SU-DHL-6 (cell line): ENCODE results near the gene GAPDHS.

Experiments
- H2AFZ ChIP-seq: fragments of 200-600 bp; sonication (generic); 2 replicates; pipeline ENCODE4 v1.6.1; 2014; ENCODE audit warnings: low read depth, mild to moderate bottlenecking, moderate library complexity, mixed read lengths, antibody characterized with exemption, low read length; ENCODE audit not compliant: severe bottlenecking
- H3F3A ChIP-seq: fragments of 200-600 bp; shearing (Covaris generic); 2 replicates; pipeline ENCODE4 v1.6.0; 2016; ENCODE audit warnings: antibody characterized with exemption, mild to moderate bottlenecking; ENCODE audit not compliant: insufficient read depth
- H3K27ac ChIP-seq: fragments of 200-600 bp; sonication (generic); 2 replicates; pipeline ENCODE4 v1.5.1; 2016; ENCODE audit warnings: low read depth, mild to moderate bottlenecking, low read length, moderate library complexity, mixed read lengths
- H3K27me3 ChIP-seq: fragments of 200-600 bp; sonication (generic), shearing (Covaris generic); 2 replicates; pipeline ENCODE4 v1.6.0; 2014; ENCODE audit warnings: mild to moderate bottlenecking, low read length
- H3K36me3 ChIP-seq: fragments of 200-600 bp; sonication (generic); 2 replicates; pipeline ENCODE4 v1.6.1; 2014; ENCODE audit warnings: mild to moderate bottlenecking, low read length, mixed read lengths
- H3K4me2 ChIP-seq: fragments of 300-600, 200-600 bp; shearing (Covaris generic), sonication (generic); 2 replicates; pipeline ENCODE4 v1.6.0; 2014; ENCODE audit warnings: low read length, low read depth, mild to moderate bottlenecking; ENCODE audit not compliant: poor library complexity, severe bottlenecking
- H3K4me3 ChIP-seq: fragments of 200-600 bp; sonication (generic); 2 replicates; pipeline ENCODE4 v1.5.1; 2014; ENCODE audit warnings: antibody characterized with exemption, low read length, mild to moderate bottlenecking, mixed read lengths; ENCODE audit not compliant: insufficient read depth, poor library complexity, severe bottlenecking
- H3K79me2 ChIP-seq: fragments of 200-600 bp; sonication (generic); 2 replicates; pipeline ENCODE4 v1.6.1; 2014; ENCODE audit warnings: mild to moderate bottlenecking, low read length, moderate library complexity; ENCODE audit not compliant: insufficient read depth
- H3K9ac ChIP-seq: fragments of 200-600 bp; sonication (generic); 2 replicates; pipeline ENCODE4 v1.7.0; 2014; ENCODE audit warnings: mild to moderate bottlenecking, low read length
- H3K9me2 ChIP-seq: fragments of 200-600 bp; sonication (generic); replicated peaks from 2 replicates; pipeline ENCODE4 v1.6.1; 2014; ENCODE audit warnings: low read length; ENCODE audit not compliant: insufficient read depth
- H3K9me3 ChIP-seq: fragments of 200-600 bp; sonication (generic); 2 replicates; pipeline ENCODE4 v1.6.1; 2014; ENCODE audit warnings: low read length, mixed read lengths; ENCODE audit not compliant: insufficient read depth
- H4K20me1 ChIP-seq: fragments of 200-600 bp; sonication (generic); 2 replicates; pipeline ENCODE4 v1.6.1; 2014; ENCODE audit warnings: low read depth, mild to moderate bottlenecking, antibody characterized with exemption, low read length, moderate library complexity, mixed read lengths
- EZH2phosphoT487 ChIP-seq: fragments of 200-600 bp; sonication (generic), shearing (Covaris generic); conservative IDR thresholded peaks from 2 replicates; pipeline ENCODE4 v1.6.1; 2018; ENCODE audit warnings: mild to moderate bottlenecking, antibody characterized with exemption, low read length, moderate library complexity, mixed read lengths
- TF ChIP-seq, protein P1 (sequence below): fragments of 200-600 bp; sonication (generic); IDR thresholded peaks from one replicate; pipeline ENCODE4 v1.5.1; 2017; ENCODE audit warnings: antibody characterized with exemption, mild to moderate bottlenecking, low read length, moderate library complexity; ENCODE audit not compliant: insufficient read depth, poor library complexity, severe bottlenecking

GAPDHS gene

DNA sequence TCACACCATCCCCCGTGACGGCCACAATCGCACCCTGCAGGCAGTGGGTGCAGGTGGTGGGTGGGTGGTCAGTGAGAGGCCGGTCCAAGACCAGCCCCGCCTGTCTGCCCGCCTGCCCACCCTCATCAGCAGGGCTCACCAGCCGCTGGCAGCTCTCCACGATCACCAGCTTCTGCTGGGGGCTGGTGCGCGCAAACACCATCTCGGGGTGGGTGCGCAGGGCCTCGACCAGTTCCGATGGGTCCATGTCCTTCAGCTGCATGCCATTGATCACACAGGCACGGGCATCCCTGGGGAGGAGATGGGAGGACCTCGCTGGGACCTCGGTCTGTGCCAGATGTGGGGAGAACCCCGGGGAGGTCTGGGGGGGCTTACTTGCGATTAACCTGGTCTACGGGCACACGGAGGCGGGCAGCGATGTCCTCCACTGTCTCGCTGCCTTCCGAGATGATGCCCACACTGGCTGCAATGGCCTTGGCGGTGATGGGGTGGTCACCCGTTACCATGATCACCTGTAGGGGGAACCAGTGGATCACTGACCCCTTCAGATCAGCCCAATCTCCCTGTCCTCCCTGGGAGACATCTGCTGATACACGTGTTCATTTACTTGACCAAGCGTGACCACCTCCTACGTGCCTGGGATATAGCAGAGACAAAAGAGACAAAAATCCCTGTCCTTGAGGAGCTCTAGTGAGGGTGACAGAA is 22.2 kb downstream of the GAPDHS start:
- no peaks in the 10 kb centered on the region for H4K20me1 ChIP-seq
- no peaks in the 10 kb centered on the region for H3K27me3 ChIP-seq
- H3K9me3 ChIP-seq, result no peaks in the 10 kb centered on the region
- no peak overlapping the region for H3K27ac ChIP-seq
- no peak overlapping the region for H3K9ac ChIP-seq
- H3K9me2 ChIP-seq, result no peaks in the 10 kb centered on the region
- H3K36me3 ChIP-seq, result no peaks in the 10 kb centered on the region
- TF ChIP-seq, protein P1, sequence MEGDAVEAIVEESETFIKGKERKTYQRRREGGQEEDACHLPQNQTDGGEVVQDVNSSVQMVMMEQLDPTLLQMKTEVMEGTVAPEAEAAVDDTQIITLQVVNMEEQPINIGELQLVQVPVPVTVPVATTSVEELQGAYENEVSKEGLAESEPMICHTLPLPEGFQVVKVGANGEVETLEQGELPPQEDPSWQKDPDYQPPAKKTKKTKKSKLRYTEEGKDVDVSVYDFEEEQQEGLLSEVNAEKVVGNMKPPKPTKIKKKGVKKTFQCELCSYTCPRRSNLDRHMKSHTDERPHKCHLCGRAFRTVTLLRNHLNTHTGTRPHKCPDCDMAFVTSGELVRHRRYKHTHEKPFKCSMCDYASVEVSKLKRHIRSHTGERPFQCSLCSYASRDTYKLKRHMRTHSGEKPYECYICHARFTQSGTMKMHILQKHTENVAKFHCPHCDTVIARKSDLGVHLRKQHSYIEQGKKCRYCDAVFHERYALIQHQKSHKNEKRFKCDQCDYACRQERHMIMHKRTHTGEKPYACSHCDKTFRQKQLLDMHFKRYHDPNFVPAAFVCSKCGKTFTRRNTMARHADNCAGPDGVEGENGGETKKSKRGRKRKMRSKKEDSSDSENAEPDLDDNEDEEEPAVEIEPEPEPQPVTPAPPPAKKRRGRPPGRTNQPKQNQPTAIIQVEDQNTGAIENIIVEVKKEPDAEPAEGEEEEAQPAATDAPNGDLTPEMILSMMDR, result no peak
- no peak for TF ChIP-seq EZH2phosphoT487
- H3K4me3 ChIP-seq, result no peak overlapping the region
- H3F3A ChIP-seq, result no peaks in the 10 kb centered on the region
- H2AFZ ChIP-seq, result no peak overlapping the region
- no peak overlapping the region for H3K4me2 ChIP-seq
- H3K79me2 ChIP-seq, result no peaks in the 10 kb centered on the region

DNA sequence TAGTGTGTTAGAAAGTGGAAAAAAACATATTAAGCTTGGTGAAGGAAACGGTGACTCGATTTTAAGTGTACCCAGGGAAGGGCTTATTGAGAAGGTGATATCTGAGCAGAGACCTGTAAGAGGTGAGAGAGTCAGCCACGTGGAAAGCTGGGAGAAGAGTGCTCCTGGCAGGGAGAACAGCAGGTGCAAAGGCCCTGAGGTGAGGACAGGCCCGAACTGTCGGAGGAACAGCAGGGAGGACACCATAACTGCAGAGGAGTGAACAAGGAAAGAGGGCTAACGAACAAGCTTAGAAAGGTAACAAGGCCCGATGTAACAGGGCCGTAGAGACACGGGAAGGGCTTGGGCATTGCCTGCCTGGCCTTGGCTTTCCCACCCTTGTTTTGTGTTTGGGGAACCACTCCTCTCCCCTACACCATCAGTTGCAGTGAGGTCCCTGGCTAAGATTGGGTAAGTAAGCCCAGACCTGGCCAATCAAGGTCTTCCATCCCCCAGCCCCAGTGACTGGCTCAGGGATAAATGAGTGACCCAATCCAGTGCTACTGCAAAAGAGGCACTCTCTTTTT is 22.9 kb downstream of the GAPDHS start:
- Histone ChIP-seq H2AFZ (no peak overlapping the region), H3K27ac (no peak overlapping the region), H3K36me3 (no peaks in the 10 kb centered on the region), H3K9ac (no peak overlapping the region), H3K4me3 (no peak overlapping the region), H3K9me3 (no peaks in the 10 kb centered on the region), H3F3A (no peaks in the 10 kb centered on the region), H3K27me3 (no peaks in the 10 kb centered on the region), H3K9me2 (no peaks in the 10 kb centered on the region), H3K4me2 (no peak overlapping the region), H3K79me2 (no peaks in the 10 kb centered on the region), H4K20me1 (no peaks in the 10 kb centered on the region)
- TF ChIP-seq, protein P1, result no peak
- TF ChIP-seq EZH2phosphoT487, result no peak

DNA sequence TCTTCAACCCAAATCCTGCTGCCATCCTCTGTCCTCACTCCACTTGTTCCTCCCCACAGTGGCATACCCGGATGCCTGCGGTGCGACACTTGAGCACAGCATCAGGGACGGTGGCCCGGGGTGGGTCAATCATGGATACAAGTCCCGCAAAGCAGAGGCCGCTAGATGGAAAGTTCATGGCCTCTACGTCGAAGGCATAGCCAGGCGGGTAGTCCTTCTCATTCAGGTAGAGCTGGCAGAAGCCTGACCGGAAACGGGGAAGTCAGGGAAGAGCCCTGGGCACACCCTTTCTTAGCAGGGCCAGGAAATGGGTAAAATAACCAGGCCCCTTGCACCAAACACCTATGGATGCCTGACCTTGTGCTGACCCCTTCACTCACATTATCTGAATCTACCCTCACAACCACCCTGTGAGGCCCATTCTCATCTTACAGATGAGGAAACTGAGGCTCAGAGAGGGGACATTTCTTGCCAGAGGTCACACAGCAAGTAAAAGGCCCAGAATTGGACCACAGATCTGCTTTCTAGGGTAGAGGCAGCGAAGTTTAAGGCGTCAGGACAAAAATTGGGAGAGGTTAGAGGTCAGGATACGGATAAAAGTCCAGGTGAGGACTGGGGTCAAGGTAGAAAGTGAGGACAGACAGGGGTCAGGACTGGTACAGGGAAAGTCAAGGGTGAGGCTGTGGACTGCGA is 23.7 kb downstream of the GAPDHS start:
- TF ChIP-seq EZH2phosphoT487, result no peak
- TF ChIP-seq, protein P1, result no peak
- H2AFZ ChIP-seq, result no peak overlapping the region
- no peaks in the 10 kb centered on the region for H4K20me1 ChIP-seq
- no peak overlapping the region for H3K4me3 ChIP-seq
- H3K9ac ChIP-seq, result no peak overlapping the region
- no peaks in the 10 kb centered on the region for H3K9me2 ChIP-seq
- no peaks in the 10 kb centered on the region for H3K9me3 ChIP-seq
- H3F3A ChIP-seq, result no peaks in the 10 kb centered on the region
- H3K4me2 ChIP-seq, result no peak overlapping the region
- no peaks in the 10 kb centered on the region for H3K36me3 ChIP-seq
- no peak overlapping the region for H3K27ac ChIP-seq
- no peaks in the 10 kb centered on the region for H3K79me2 ChIP-seq
- H3K27me3 ChIP-seq, result no peaks in the 10 kb centered on the region
